ENCODE results near the gene NGB. TPM values are rescaled to one million over a fixed set of nuclear protein-coding genes. Genes with fewer than 3 reads are reported as not detected.

NGB gene
- total RNA-seq, 2 experiments from 2014 or later: not detected

GRCh38 chr14:77253333-77254190, 17.4 kb downstream of the NGB start:
- DNase-seq (no peak), ATAC-seq (no peak)
- peaks cover 6% of the 10 kb centered on the region for H3K27me3 Mint-ChIP-seq
- CTCF ChIA-PET: no interaction called here
- H3K4me3 Mint-ChIP-seq: no peak overlapping the region
- no peak overlapping the region for H3K27ac Mint-ChIP-seq
- H3K36me3 Mint-ChIP-seq: no peaks in the 10 kb centered on the region
- no peaks in the 10 kb centered on the region for H3K9me3 Mint-ChIP-seq (ENCODE audit: low read depth)
- H3K4me1 Mint-ChIP-seq: no peaks in the 10 kb centered on the region

GRCh38 chr14:77251870-77252269, 19.1 kb downstream of the NGB start:
- no peaks in the 10 kb centered on the region for H3K36me3 Mint-ChIP-seq
- no peak for ATAC-seq
- CTCF ChIA-PET: interaction anchor here (1.0 kb wide), 1 partner anchor 376 kb away, joined by 3 read pairs; no protein-coding TSS in a partner anchor
- no peak for DNase-seq
- no peak overlapping the region for H3K4me3 Mint-ChIP-seq
- H3K9me3 Mint-ChIP-seq (ENCODE audit: low read depth): no peaks in the 10 kb centered on the region
- no peaks in the 10 kb centered on the region for H3K4me1 Mint-ChIP-seq
- no peak overlapping the region for H3K27ac Mint-ChIP-seq
- H3K27me3 Mint-ChIP-seq: peaks cover 6% of the 10 kb centered on the region

DNA sequence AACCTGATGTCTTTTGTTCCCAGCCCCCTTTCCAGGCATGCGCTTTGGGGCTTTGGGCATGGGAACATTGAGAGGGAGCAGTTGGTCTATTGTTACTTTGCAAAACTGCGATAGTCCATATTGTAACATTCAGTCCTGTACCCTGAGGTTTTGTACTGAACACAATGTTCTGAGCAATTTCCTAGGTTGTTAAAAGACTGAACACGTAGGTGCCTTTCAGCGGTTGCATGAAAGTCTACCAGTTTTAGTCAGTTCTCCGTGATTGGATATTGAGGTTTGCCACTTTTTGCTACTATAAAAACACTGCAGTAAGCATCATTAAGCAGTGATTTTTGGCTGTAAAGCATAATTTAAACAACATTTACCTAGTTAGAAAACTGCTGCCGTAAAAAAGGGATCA, 20.1 kb downstream of the NGB start:
- no peaks in the 10 kb centered on the region for H3K9me3 Mint-ChIP-seq (ENCODE audit: low read depth)
- no peak for ATAC-seq

DNA sequence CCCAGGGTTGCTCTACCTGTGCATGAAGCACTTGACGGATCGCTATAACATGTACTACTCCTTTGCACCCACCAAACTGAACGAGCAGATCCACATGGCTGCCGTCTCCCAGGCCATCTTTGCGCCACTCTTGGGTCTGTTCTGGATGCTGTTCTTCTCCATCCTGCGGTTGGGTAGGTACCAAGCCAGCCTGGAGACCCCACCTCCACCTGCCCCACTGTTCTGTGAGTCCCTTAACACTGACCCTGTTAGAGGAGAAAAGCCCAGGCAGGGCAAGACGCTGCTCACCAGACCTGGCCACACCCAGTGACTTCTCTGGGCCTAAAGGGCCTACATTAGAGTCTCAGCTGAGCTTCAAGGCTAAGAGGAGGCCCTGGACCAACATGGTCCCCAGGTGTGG, 21.7 kb downstream of the NGB start:
- H3K4me1 Mint-ChIP-seq: no peaks in the 10 kb centered on the region
- H3K27ac Mint-ChIP-seq: no peak overlapping the region
- H3K27me3 Mint-ChIP-seq: peaks cover 6% of the 10 kb centered on the region
- no peaks in the 10 kb centered on the region for H3K9me3 Mint-ChIP-seq (ENCODE audit: low read depth)
- ATAC-seq: no peak
- DNase-seq: no peak
- no peaks in the 10 kb centered on the region for H3K36me3 Mint-ChIP-seq
- CTCF ChIA-PET: no interaction called here
- H3K4me3 Mint-ChIP-seq: no peak overlapping the region

More for the DNA sequence above, 20.1 kb downstream of the NGB start:
- no peaks in the 10 kb centered on the region for H3K4me1 Mint-ChIP-seq
- DNase-seq: no peak
- peaks cover 6% of the 10 kb centered on the region for H3K27me3 Mint-ChIP-seq
- no peak overlapping the region for H3K4me3 Mint-ChIP-seq
- CTCF ChIA-PET: no interaction called here
- H3K27ac Mint-ChIP-seq: no peak overlapping the region
- H3K36me3 Mint-ChIP-seq: no peaks in the 10 kb centered on the region

GRCh38 chr14:77248666-77249065, 22.3 kb downstream of the NGB start:
- no peak overlapping the region for H3K4me3 Mint-ChIP-seq
- CTCF ChIA-PET: no interaction called here
- no peaks in the 10 kb centered on the region for H3K9me3 Mint-ChIP-seq (ENCODE audit: low read depth)

DNA sequence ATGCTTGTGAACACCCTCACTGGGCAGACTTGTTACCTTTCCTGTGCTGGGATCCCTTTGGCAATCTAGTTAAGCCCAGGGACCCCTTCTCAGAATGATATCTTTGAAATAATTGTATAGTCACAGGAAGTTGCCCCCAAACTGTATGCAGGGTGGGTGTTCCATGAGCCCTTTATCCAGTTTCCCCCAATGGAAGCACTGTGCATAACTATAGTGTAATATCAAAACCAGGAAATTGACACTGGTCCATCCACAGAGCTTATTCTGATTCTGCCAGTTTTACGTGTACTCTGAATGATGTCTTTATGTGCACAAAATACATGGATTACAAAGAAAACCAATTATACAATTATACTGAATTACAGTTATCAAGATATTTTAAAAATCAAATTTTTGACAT, 24.2 kb downstream of the NGB start:
- Mint-ChIP-seq H3K27me3 (no peaks in the 10 kb centered on the region), H3K27ac (no peak overlapping the region), H3K4me3 (no peak overlapping the region), H3K9me3 (ENCODE audit: low read depth) (no peaks in the 10 kb centered on the region), H3K36me3 (no peaks in the 10 kb centered on the region), H3K4me1 (no peaks in the 10 kb centered on the region)
- DNase-seq: no peak
- CTCF ChIA-PET: no interaction called here
- ATAC-seq: no peak

More at GRCh38 chr14:77248666-77249065, 22.3 kb downstream of the NGB start:
- DNase-seq: no peak
- no peak for ATAC-seq
- peaks cover under 1% of the 10 kb centered on the region for H3K27me3 Mint-ChIP-seq
- no peaks in the 10 kb centered on the region for H3K36me3 Mint-ChIP-seq
- no peak overlapping the region for H3K27ac Mint-ChIP-seq
- no peaks in the 10 kb centered on the region for H3K4me1 Mint-ChIP-seq

GRCh38 chr14:77245820-77246219, 25.2 kb downstream of the NGB start:
- ATAC-seq: no peak
- Mint-ChIP-seq H3K4me1 (no peaks in the 10 kb centered on the region), H3K9me3 (ENCODE audit: low read depth) (no peaks in the 10 kb centered on the region), H3K4me3 (no peak overlapping the region), H3K27me3 (no peaks in the 10 kb centered on the region), H3K36me3 (no peaks in the 10 kb centered on the region), H3K27ac (no peak overlapping the region)
- CTCF ChIA-PET: no interaction called here
- no peak for DNase-seq

DNA sequence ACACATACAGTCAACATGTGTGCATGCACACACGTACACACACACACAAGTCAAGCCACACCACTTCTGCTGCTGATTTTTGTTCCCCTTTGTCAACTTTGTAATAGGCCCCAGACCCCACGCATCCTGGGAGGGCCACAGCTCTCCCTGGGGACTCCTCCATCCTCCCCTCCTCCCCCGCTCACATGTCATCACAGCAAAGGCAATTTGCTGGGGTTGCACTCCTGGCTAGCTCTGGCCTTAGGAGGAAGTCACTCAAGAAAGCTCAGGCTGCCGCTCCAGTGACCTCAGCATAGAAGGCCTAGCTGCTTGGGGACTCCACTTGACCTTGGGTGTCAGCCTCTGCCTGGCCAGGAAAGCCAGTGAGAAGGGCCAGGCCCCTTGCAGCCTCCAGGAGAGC, 27.2 kb downstream of the NGB start:
- Mint-ChIP-seq H3K27ac (no peak overlapping the region), H3K9me3 (ENCODE audit: low read depth) (no peaks in the 10 kb centered on the region), H3K4me1 (no peaks in the 10 kb centered on the region), H3K27me3 (no peaks in the 10 kb centered on the region), H3K36me3 (no peaks in the 10 kb centered on the region), H3K4me3 (no peak overlapping the region)
- CTCF ChIA-PET: no interaction called here
- ATAC-seq (no peak), DNase-seq (no peak)

DNA sequence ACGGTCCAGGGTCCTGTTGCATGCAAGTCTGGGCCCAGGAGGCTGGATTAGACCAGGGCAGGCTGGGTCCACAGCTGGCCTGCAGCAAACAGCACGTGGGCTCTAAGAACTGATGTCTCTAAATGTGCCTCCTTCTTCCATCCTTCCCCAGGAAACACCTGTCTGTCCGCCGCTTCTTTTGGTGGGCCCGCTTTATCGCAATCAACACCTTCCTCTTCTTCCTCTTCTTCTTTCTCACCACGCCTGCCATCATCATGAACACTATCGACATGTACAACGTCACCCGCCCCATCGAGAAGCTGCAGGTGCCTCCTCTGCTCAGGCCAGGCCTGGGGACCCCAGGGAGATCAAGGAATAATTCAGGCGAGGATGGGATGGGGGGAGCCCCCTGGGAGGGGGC, 28.3 kb downstream of the NGB start:
- Mint-ChIP-seq H3K27ac (no peak overlapping the region), H3K36me3 (no peaks in the 10 kb centered on the region), H3K4me1 (no peaks in the 10 kb centered on the region), H3K9me3 (ENCODE audit: low read depth) (no peaks in the 10 kb centered on the region), H3K4me3 (no peak overlapping the region), H3K27me3 (no peaks in the 10 kb centered on the region)
- ATAC-seq (no peak), DNase-seq (no peak)
- CTCF ChIA-PET: no interaction called here

DNA sequence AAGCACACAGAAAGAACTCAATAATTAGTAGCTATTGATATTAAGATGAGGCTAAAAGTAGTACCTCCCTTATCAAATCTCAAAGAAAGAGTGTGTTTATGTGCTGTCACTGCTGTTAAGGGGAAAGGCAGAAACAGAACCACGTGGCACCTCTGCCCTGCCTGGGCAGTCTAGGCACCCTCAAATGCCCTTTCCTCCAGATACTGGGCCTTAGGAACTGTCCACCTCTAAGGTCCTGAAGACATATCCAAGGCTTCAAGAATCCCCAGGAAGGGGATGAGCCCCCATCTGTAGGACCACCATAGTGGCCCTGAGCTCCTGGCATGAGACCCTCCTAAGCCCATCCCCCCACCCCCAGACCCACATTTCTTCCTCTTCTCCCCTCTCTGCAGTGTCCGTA, 29.1 kb downstream of the NGB start:
- DNase-seq: no peak
- Mint-ChIP-seq H3K36me3 (no peaks in the 10 kb centered on the region), H3K4me3 (no peak overlapping the region), H3K9me3 (ENCODE audit: low read depth) (no peaks in the 10 kb centered on the region), H3K4me1 (no peaks in the 10 kb centered on the region), H3K27me3 (no peaks in the 10 kb centered on the region), H3K27ac (no peak overlapping the region)
- CTCF ChIA-PET: no interaction called here
- ATAC-seq: no peak

- Mint-ChIP-seq H3K9me3 (ENCODE audit: low read depth) (no peaks in the 10 kb centered on the region), H3K4me1 (no peaks in the 10 kb centered on the region), H3K27ac (no peak overlapping the region), H3K27me3 (no peaks in the 10 kb centered on the region), H3K36me3 (no peaks in the 10 kb centered on the region), H3K4me3 (no peak overlapping the region)
- ATAC-seq: no peak
- no peak for DNase-seq
- CTCF ChIA-PET: no interaction called here
These were observed 30.6 kb downstream of the NGB start for GRCh38 chr14:77240336-77240915.

DNA sequence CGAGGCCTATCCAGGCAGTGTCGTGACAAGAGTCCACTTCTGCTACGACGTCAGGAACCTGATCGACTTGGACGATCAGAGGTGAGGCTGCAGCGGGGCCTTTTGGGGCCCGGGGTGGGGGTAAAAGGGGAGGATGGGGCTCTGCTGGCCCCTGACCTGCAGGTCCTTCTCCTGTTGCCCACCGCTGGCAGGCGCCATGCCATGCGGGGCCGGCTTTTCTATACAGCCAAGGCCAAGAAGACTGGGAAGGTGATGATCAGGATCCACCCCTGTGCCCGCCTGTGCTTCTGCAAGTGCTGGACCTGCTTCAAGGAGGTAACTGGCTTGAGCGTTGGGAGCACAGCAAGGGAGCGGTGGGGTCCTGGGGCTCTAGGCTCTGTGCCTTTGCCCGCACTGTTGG, 31.6 kb downstream of the NGB start:
- DNase-seq (no peak), ATAC-seq (no peak)
- Mint-ChIP-seq H3K27ac (no peak overlapping the region), H3K36me3 (no peaks in the 10 kb centered on the region), H3K4me1 (no peaks in the 10 kb centered on the region), H3K27me3 (no peaks in the 10 kb centered on the region), H3K9me3 (ENCODE audit: low read depth) (no peaks in the 10 kb centered on the region), H3K4me3 (no peak overlapping the region)
- CTCF ChIA-PET: no interaction called here

DNA sequence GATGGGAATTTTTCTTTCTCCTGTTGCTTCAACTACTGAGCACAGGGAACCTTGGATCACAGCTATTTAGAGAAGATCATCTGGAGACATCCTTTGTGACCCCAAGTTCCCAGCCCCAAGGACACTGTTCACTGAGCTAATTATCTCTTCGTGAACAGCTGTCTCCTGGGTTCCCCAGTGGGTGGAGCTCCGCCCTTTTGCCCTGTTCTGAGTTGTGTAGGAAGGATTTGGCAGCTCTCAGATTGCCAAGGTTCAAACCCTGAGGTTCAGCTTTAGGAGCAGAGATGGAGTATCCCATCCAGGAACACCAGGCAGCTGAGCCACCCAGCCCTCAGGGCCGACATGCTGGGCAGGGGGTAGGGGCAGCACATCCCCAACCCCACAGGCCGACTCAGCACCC, 32.0 kb downstream of the NGB start:
- no peaks in the 10 kb centered on the region for H3K9me3 Mint-ChIP-seq (ENCODE audit: low read depth)
- DNase-seq: no peak
- CTCF ChIA-PET: no interaction called here

GRCh38 chr14:77238356-77238755, 32.6 kb downstream of the NGB start:
- Mint-ChIP-seq H3K36me3 (no peaks in the 10 kb centered on the region), H3K4me3 (no peak overlapping the region), H3K27ac (no peak overlapping the region), H3K27me3 (no peaks in the 10 kb centered on the region), H3K9me3 (ENCODE audit: low read depth) (no peaks in the 10 kb centered on the region), H3K4me1 (no peaks in the 10 kb centered on the region)
- CTCF ChIA-PET: no interaction called here
- DNase-seq (no peak), ATAC-seq (no peak)

More for the DNA sequence above, 32.0 kb downstream of the NGB start:
- no peak for ATAC-seq
- H3K27me3 Mint-ChIP-seq: no peaks in the 10 kb centered on the region
- no peaks in the 10 kb centered on the region for H3K36me3 Mint-ChIP-seq
- no peak overlapping the region for H3K4me3 Mint-ChIP-seq
- H3K27ac Mint-ChIP-seq: no peak overlapping the region
- H3K4me1 Mint-ChIP-seq: no peaks in the 10 kb centered on the region
